Measurements from ENCODE around the gene MUCL1.

MUCL1 gene

DNA sequence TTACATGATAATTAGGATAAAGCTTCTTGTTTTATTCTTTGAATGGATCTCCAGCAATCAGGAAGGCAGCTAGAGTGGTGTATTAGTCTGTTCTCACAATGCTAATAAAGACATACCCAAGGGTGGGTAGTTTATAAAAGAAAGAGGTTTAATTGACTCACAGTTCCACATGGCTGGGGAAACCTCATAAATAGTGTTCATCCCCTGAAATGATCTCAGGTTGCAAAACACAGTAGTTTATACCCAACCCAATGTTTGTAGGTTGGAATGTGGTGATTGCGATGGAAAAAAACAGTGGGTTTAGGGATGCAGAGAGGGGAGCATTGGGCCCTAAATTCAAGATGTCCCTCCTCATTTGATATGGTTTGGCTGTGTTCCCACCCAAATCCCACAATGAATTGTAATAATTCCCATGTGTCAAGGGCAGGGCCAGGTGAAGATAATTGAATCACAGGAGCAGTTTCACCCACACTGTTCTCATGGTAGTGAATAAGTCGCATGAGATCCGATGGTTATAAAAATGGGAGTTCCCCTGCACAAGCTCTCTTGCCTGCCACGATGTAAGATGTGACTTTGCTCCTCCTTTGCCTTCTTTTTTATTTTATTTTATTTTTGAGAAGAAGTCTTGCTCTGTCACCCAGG lies 11.5 kb downstream of the MUCL1 start:
- DNase-seq, result no peak
- Mint-ChIP-seq H3K9me3 (no peaks in the 10 kb centered on the region), H3K36me3 (ENCODE audit: low read depth) (peaks cover 9% of the 10 kb centered on the region), H3K27ac (no peak overlapping the region), H3K4me3 (no peak overlapping the region), H3K4me1 (no peaks in the 10 kb centered on the region), H3K27me3 (ENCODE audit: low read depth, poor library complexity) (no peaks in the 10 kb centered on the region)
- TF ChIP-seq, protein P1, sequence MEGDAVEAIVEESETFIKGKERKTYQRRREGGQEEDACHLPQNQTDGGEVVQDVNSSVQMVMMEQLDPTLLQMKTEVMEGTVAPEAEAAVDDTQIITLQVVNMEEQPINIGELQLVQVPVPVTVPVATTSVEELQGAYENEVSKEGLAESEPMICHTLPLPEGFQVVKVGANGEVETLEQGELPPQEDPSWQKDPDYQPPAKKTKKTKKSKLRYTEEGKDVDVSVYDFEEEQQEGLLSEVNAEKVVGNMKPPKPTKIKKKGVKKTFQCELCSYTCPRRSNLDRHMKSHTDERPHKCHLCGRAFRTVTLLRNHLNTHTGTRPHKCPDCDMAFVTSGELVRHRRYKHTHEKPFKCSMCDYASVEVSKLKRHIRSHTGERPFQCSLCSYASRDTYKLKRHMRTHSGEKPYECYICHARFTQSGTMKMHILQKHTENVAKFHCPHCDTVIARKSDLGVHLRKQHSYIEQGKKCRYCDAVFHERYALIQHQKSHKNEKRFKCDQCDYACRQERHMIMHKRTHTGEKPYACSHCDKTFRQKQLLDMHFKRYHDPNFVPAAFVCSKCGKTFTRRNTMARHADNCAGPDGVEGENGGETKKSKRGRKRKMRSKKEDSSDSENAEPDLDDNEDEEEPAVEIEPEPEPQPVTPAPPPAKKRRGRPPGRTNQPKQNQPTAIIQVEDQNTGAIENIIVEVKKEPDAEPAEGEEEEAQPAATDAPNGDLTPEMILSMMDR (IDR thresholded peaks at IDR 0.05), result no peak

DNA sequence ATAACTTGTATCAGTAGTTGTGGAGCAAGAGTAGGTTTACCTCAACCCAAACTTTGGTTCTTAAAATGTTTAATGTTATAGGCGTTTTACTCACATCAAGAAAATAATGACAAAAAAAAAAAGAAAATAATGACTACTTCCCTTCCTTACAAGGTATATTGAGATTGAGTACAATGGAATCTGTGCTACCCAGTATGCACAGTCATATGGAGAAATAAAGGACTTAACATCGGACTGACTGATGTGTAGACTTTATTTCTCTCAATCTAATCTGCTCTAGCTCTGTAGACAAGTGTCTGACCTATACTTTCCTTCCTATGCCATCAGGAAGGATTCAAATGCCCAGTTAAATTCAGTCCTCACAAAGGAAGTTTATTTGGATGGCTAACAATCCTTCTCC lies 14.4 kb downstream of the MUCL1 start:
- DNase-seq, result no peak
- TF ChIP-seq, protein P1 (IDR thresholded peaks at IDR 0.05), result no peak
- H3K4me1 Mint-ChIP-seq, result no peaks in the 10 kb centered on the region
- no peaks in the 10 kb centered on the region for H3K36me3 Mint-ChIP-seq (ENCODE audit: low read depth)
- no peak overlapping the region for H3K4me3 Mint-ChIP-seq
- peaks cover 3% of the 10 kb centered on the region for H3K9me3 Mint-ChIP-seq
- no peaks in the 10 kb centered on the region for H3K27me3 Mint-ChIP-seq (ENCODE audit: low read depth, poor library complexity)
- H3K27ac Mint-ChIP-seq, result no peak overlapping the region

DNA sequence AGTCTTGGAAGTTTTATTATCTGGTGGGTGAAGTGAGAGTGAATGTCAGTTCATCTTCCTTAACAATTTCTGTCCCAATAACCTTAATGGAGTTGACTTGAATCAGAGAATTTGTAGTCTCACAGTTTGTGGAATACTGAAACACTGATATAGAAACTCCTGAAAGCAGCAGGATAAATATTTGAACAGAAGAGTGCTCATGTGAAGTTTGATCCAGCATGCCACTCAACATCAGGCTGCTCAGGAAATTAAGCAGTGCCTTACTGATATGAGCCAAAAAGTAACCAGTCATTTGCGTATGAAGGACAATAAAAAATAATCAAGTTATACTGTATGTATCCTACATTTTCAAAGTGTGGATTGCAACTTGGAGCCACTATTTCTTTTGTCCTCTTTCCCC lies 15.7 kb downstream of the MUCL1 start:
- Mint-ChIP-seq H3K4me1 (no peaks in the 10 kb centered on the region), H3K27me3 (ENCODE audit: low read depth, poor library complexity) (no peaks in the 10 kb centered on the region), H3K9me3 (peaks cover 8% of the 10 kb centered on the region), H3K36me3 (ENCODE audit: low read depth) (no peaks in the 10 kb centered on the region), H3K27ac (no peak overlapping the region), H3K4me3 (no peak overlapping the region)
- TF ChIP-seq, protein P1 (IDR thresholded peaks at IDR 0.05), result no peak
- DNase-seq, result no peak

- TF ChIP-seq, protein P1 (IDR thresholded peaks at IDR 0.05), result no peak
- Mint-ChIP-seq H3K27me3 (ENCODE audit: low read depth, poor library complexity) (no peaks in the 10 kb centered on the region), H3K4me3 (no peak overlapping the region), H3K36me3 (ENCODE audit: low read depth) (no peaks in the 10 kb centered on the region), H3K4me1 (no peaks in the 10 kb centered on the region), H3K9me3 (peaks cover 8% of the 10 kb centered on the region), H3K27ac (no peak overlapping the region)
- DNase-seq, result no peak
Observed at GRCh38 chr12:54870617-54871016, 16.3 kb downstream of the MUCL1 start.

GRCh38 chr12:54879150-54879549 lies 24.8 kb downstream of the MUCL1 start:
- H3K36me3 Mint-ChIP-seq (ENCODE audit: low read depth), result no peaks in the 10 kb centered on the region
- DNase-seq, result no peak
- no peak overlapping the region for H3K4me3 Mint-ChIP-seq
- no peak overlapping the region for H3K27ac Mint-ChIP-seq
- H3K4me1 Mint-ChIP-seq, result no peaks in the 10 kb centered on the region
- peaks cover under 1% of the 10 kb centered on the region for H3K9me3 Mint-ChIP-seq
- TF ChIP-seq, protein P1 (IDR thresholded peaks at IDR 0.05), result no peak
- H3K27me3 Mint-ChIP-seq (ENCODE audit: low read depth, poor library complexity), result no peaks in the 10 kb centered on the region

DNA sequence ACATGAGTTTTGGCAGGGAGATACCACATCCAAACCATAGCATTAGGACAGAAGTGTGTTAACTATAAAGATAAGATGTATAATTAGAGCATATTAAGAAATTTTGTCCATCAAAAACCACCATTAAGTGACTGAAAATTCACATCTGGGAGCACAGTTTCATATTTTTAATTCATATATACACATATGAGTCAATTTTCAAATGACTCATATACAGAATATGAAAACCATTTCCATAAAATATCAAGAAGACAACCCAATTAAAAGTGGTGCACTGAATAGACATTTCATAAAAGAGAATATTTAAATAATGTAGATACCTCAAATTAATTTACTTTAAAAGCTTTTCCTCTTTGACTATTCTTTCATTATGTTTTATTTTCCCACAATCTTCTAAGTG lies 25.3 kb downstream of the MUCL1 start:
- H3K36me3 Mint-ChIP-seq (ENCODE audit: low read depth), result no peaks in the 10 kb centered on the region
- TF ChIP-seq, protein P1 (IDR thresholded peaks at IDR 0.05), result no peak
- DNase-seq, result no peak
- no peaks in the 10 kb centered on the region for H3K9me3 Mint-ChIP-seq
- no peak overlapping the region for H3K4me3 Mint-ChIP-seq
- H3K4me1 Mint-ChIP-seq, result no peaks in the 10 kb centered on the region
- H3K27ac Mint-ChIP-seq, result no peak overlapping the region
- H3K27me3 Mint-ChIP-seq (ENCODE audit: low read depth, poor library complexity), result no peaks in the 10 kb centered on the region

Data from nephron progenitor cell (in vitro differentiated cells).